GM23338 (cell line): ENCODE data around the gene PGP. TPM values are rescaled to one million over a fixed set of nuclear protein-coding genes. Genes with fewer than 3 reads are reported as not detected.

ENCODE experiments used
- ATAC-seq: fragments of 200-7000 bp; cut with Tn5 transposase; 3 replicates; pipeline ENCODE4 v1.9.1; 2020
- DNase-seq: peaks from one replicate; pipeline ENCODE4 v3.0.0-alpha.2; 2015; ENCODE audit warnings: low spot score
- H2AFZ ChIP-seq: fragments of 200-600 bp; sonication (generic); 2 replicates; pipeline ENCODE4 v1.8.0; 2016; ENCODE audit warnings: antibody characterized with exemption, mild to moderate bottlenecking, moderate library complexity
- H3F3A ChIP-seq: fragments of 200-600 bp; sonication (generic); replicated peaks from 2 replicates; pipeline ENCODE4 v1.8.0; 2017; ENCODE audit warnings: antibody characterized with exemption, mixed run types, low read depth
- H3K27ac ChIP-seq: fragments of 200-600 bp; sonication (generic); 2 replicates; pipeline ENCODE4 v1.6.1; 2016; ENCODE audit warnings: low read depth
- H3K27me3 ChIP-seq: fragments of 200-600 bp; sonication (generic); 2 replicates; pipeline ENCODE4 v1.8.0; 2016; ENCODE audit warnings: mild to moderate bottlenecking, mixed run types, moderate library complexity; ENCODE audit not compliant: insufficient read depth
- H3K36me3 ChIP-seq: fragments of 200-600 bp; sonication (generic); 2 replicates; pipeline ENCODE4 v1.8.0; 2016; ENCODE audit warnings: mild to moderate bottlenecking; ENCODE audit not compliant: insufficient read depth
- H3K4me1 ChIP-seq: fragments of 200-600 bp; sonication (generic); 2 replicates; pipeline ENCODE4 v1.8.0; 2016; ENCODE audit warnings: mild to moderate bottlenecking, moderate library complexity; ENCODE audit not compliant: insufficient read depth
- H3K4me2 ChIP-seq: fragments of 200-600 bp; sonication (generic); 2 replicates; pipeline ENCODE4 v1.7.1; 2017; ENCODE audit warnings: mixed run types
- H3K4me3 ChIP-seq: fragments of 200-600 bp; sonication (generic); 2 replicates; pipeline ENCODE4 v1.6.1; 2016; ENCODE audit warnings: mixed run types
- H3K79me2 ChIP-seq: fragments of 200-600 bp; sonication (generic); replicated peaks from 2 replicates; pipeline ENCODE4 v1.8.0; 2017; ENCODE audit warnings: mild to moderate bottlenecking; ENCODE audit not compliant: insufficient read depth
- H3K9me2 ChIP-seq: fragments of 200-600 bp; sonication (generic); 2 replicates; pipeline ENCODE4 v1.8.0; 2017; ENCODE audit not compliant: insufficient read depth
- H4K20me1 ChIP-seq: fragments of 200-600 bp; sonication (generic); replicated peaks from 2 replicates; pipeline ENCODE4 v1.8.0; 2017; ENCODE audit warnings: mild to moderate bottlenecking; ENCODE audit not compliant: insufficient read depth
- H3K27ac Mint-ChIP-seq: 2 replicates; pipeline ENCODE4 v1.8.0; 2020; ENCODE audit warnings: inconsistent platforms, mild to moderate bottlenecking, moderate library complexity, mixed read lengths
- H3K27me3 Mint-ChIP-seq: 3 replicates; pipeline ENCODE4 v1.8.0; 2022; ENCODE audit warnings: low read depth, mild to moderate bottlenecking, moderate library complexity, mixed read lengths, inconsistent platforms; ENCODE audit not compliant: insufficient read depth, poor library complexity
- H3K36me3 Mint-ChIP-seq: 3 replicates; pipeline ENCODE4 v1.8.0; 2021; ENCODE audit warnings: low read depth, mild to moderate bottlenecking, inconsistent platforms, moderate library complexity, mixed read lengths
- H3K4me1 Mint-ChIP-seq: 3 replicates; pipeline ENCODE4 v1.8.0; 2020; ENCODE audit warnings: mild to moderate bottlenecking, inconsistent platforms, mixed read lengths
- H3K4me3 Mint-ChIP-seq: 3 replicates; pipeline ENCODE4 v1.8.0; 2021; ENCODE audit warnings: moderate library complexity, mild to moderate bottlenecking, inconsistent platforms, mixed read lengths
- H3K9me3 Mint-ChIP-seq: 3 replicates; pipeline ENCODE4 v1.8.0; 2020; ENCODE audit warnings: moderate library complexity, mild to moderate bottlenecking, inconsistent platforms, mixed read lengths
- CREB1 ChIP-seq: fragments of 250-450 bp; sonication (Bioruptor Pico); IDR thresholded peaks from 2 replicates; pipeline ENCODE4 v1.5.0; 2020; ENCODE audit warnings: low read depth, mild to moderate bottlenecking, moderate library complexity
- EZH2 ChIP-seq: fragments of 200-600 bp; sonication (generic); IDR thresholded peaks from one replicate; pipeline ENCODE4 v1.8.0; 2017; ENCODE audit warnings: antibody characterized with exemption, mild to moderate bottlenecking, low read depth; ENCODE audit not compliant: unreplicated experiment
- EZH2phosphoT487 ChIP-seq: fragments of 200-600 bp; sonication (generic); IDR thresholded peaks from one replicate; pipeline ENCODE4 v1.8.1; 2018; ENCODE audit warnings: antibody characterized with exemption; ENCODE audit not compliant: unreplicated experiment
- JUNB ChIP-seq: IDR thresholded peaks from one replicate; pipeline ENCODE4 v1.6.1; 2016; ENCODE audit warnings: antibody characterized with exemption; ENCODE audit not compliant: unreplicated experiment
- REST ChIP-seq: IDR thresholded peaks from one replicate; pipeline ENCODE4 v1.6.1; 2018; ENCODE audit warnings: antibody characterized with exemption; ENCODE audit not compliant: unreplicated experiment
- STAT1 ChIP-seq: IDR thresholded peaks from one replicate; pipeline ENCODE4 v1.6.1; 2016; ENCODE audit warnings: antibody characterized with exemption; ENCODE audit not compliant: unreplicated experiment
- ZNF114 ChIP-seq: fragments of 250-450 bp; sonication (Bioruptor Pico); IDR thresholded peaks from 2 replicates; pipeline ENCODE4 v1.5.0; 2020; ENCODE audit warnings: mild to moderate bottlenecking, moderate library complexity
- ZNF331 ChIP-seq: fragments of 250-450 bp; sonication (Bioruptor Pico); IDR thresholded peaks from 2 replicates; pipeline ENCODE4 v1.5.0; 2020; ENCODE audit warnings: low read depth, mild to moderate bottlenecking, moderate library complexity
- polyA plus RNA-seq: library from polyadenylated mRNA; unstranded; fragments of >200 nt; fragmentation: Nextera tagmentation; extraction: Ambion mirVana; gene quantifications from 2 replicates; pipeline ENCODE4 v1.2.1, GENCODE V29; 2016
- total RNA-seq: library from RNA; depleted of rRNA; stranded (reverse); fragments of >200 nt; shearing (Covaris generic); gene quantifications from 2 replicates; pipeline ENCODE4 v1.2.3, GENCODE V29; 2014
- TF ChIP-seq, protein P1 (sequence below): IDR thresholded peaks from 2 replicates; pipeline ENCODE4 v1.6.1; 2016; ENCODE audit warnings: antibody characterized with exemption
- TF ChIP-seq, protein P2 (sequence below), 2 experiments: fragments of 200-600 bp in 1 of 2; sonication (generic) in 1 of 2; conservative IDR thresholded peaks; 2 replicates each; pipeline versions ENCODE4 v1.5.1 to v1.6.1; 2016 to 2017; ENCODE audit warnings: antibody characterized with exemption in 2 of 2, low read depth in 2 of 2, mild to moderate bottlenecking in 2 of 2, moderate library complexity in 1 of 2

The PGP gene
- total and polyA plus RNA-seq, 2 experiments from 2014 or later, result 44.4 to 80.3 TPM

DNA sequence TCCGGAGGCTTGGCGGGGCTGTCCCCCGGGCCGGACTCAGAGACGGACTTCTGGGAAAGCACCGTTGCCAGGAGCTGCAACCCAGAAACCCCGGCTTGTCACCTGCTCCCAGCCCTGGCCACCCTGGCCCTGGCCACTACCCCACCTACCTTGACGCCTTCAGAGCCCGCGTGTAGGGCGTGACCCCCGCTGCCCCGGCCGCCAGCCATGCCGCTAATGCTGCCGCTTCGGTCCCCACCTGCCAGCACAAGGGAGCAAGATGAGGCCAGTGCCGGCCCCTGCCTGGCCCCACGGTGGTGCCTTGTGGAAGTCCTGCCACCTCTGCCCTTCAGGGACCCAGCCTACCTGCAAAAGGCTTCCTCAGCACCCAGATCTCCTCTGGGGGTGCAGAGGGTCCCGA lies 29.7 kb downstream of the PGP start (continued):
- TF ChIP-seq, protein P1, sequence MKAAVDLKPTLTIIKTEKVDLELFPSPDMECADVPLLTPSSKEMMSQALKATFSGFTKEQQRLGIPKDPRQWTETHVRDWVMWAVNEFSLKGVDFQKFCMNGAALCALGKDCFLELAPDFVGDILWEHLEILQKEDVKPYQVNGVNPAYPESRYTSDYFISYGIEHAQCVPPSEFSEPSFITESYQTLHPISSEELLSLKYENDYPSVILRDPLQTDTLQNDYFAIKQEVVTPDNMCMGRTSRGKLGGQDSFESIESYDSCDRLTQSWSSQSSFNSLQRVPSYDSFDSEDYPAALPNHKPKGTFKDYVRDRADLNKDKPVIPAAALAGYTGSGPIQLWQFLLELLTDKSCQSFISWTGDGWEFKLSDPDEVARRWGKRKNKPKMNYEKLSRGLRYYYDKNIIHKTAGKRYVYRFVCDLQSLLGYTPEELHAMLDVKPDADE, result no peak

- TF ChIP-seq, protein P1, result no peak
- TF ChIP-seq, protein P2, sequence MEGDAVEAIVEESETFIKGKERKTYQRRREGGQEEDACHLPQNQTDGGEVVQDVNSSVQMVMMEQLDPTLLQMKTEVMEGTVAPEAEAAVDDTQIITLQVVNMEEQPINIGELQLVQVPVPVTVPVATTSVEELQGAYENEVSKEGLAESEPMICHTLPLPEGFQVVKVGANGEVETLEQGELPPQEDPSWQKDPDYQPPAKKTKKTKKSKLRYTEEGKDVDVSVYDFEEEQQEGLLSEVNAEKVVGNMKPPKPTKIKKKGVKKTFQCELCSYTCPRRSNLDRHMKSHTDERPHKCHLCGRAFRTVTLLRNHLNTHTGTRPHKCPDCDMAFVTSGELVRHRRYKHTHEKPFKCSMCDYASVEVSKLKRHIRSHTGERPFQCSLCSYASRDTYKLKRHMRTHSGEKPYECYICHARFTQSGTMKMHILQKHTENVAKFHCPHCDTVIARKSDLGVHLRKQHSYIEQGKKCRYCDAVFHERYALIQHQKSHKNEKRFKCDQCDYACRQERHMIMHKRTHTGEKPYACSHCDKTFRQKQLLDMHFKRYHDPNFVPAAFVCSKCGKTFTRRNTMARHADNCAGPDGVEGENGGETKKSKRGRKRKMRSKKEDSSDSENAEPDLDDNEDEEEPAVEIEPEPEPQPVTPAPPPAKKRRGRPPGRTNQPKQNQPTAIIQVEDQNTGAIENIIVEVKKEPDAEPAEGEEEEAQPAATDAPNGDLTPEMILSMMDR (conservative IDR thresholded peaks at IDR 0.05; ENCODE audit: low read depth in 2 of 2), result no peak
- TF ChIP-seq REST (no peak), STAT1 (no peak), ZNF114 (no peak)
- no peaks in the 10 kb centered on the region for H3K9me2 ChIP-seq
- no peak overlapping the region for H3K27ac ChIP-seq
- no peak overlapping the region for H2AFZ ChIP-seq
- ATAC-seq (no peak), DNase-seq (no peak)
- no peak overlapping the region for H3K4me2 ChIP-seq
- H3K4me1 Mint-ChIP-seq, result peaks cover 6% of the 10 kb centered on the region
- H3K36me3 Mint-ChIP-seq, result no peaks in the 10 kb centered on the region; the same call in 2 of the 3 replicates
- H3K4me3 Mint-ChIP-seq, result no peak overlapping the region
- H4K20me1 ChIP-seq, result no peaks in the 10 kb centered on the region
- H3K27me3 Mint-ChIP-seq, result peaks cover 15% of the 10 kb centered on the region
- H3K79me2 ChIP-seq, result no peaks in the 10 kb centered on the region
- no peak overlapping the region for H3K27ac Mint-ChIP-seq
- H3K36me3 ChIP-seq, result no peaks in the 10 kb centered on the region
- H3K4me1 ChIP-seq, result no peaks in the 10 kb centered on the region
- no peak overlapping the region for H3K4me3 ChIP-seq
- H3K27me3 ChIP-seq, result no peaks in the 10 kb centered on the region
- H3F3A ChIP-seq, result no peaks in the 10 kb centered on the region
- no peaks in the 10 kb centered on the region for H3K9me3 Mint-ChIP-seq
Observed at GRCh38 chr16:2184346-2184745, 30.3 kb downstream of the PGP start.

GRCh38 chr16:2183671-2184070 lies 31.0 kb downstream of the PGP start:
- no peaks in the 10 kb centered on the region for H3K36me3 ChIP-seq
- H3K79me2 ChIP-seq, result no peaks in the 10 kb centered on the region
- H2AFZ ChIP-seq, result no peak overlapping the region
- no peaks in the 10 kb centered on the region for H3F3A ChIP-seq
- Mint-ChIP-seq H3K27ac (no peak overlapping the region), H3K4me3 (no peak overlapping the region; the same call in 2 of the 3 replicates), H3K27me3 (peaks cover 15% of the 10 kb centered on the region), H3K4me1 (peaks cover 6% of the 10 kb centered on the region), H3K9me3 (no peaks in the 10 kb centered on the region), H3K36me3 (no peaks in the 10 kb centered on the region; the same call in 2 of the 3 replicates)
- no peaks in the 10 kb centered on the region for H3K4me1 ChIP-seq
- ATAC-seq (no peak), DNase-seq (no peak)
- no peaks in the 10 kb centered on the region for H3K27me3 ChIP-seq
- H3K4me3 ChIP-seq, result no peak overlapping the region
- H3K4me2 ChIP-seq, result no peak overlapping the region
- H4K20me1 ChIP-seq, result no peaks in the 10 kb centered on the region
- no peak overlapping the region for H3K27ac ChIP-seq
- no peaks in the 10 kb centered on the region for H3K9me2 ChIP-seq
- TF ChIP-seq CREB1 (CRISPR knock-in tag), result no peak
- no peak for TF ChIP-seq EZH2phosphoT487
- TF ChIP-seq ZNF331 (CRISPR knock-in tag), result no peak
- no peak for TF ChIP-seq REST
- no peak for TF ChIP-seq STAT1
- no peak for TF ChIP-seq JUNB
- TF ChIP-seq EZH2, result no peak
- TF ChIP-seq ZNF114, result no peak
